Activated naive CD4-positive, alpha-beta T cell treated with Interleukin-2 at 50 U/mL for 16 hours (primary cell): Measurements from ENCODE around the gene VNN1.
"Not testable (repeated sequence)": the region's sequence is repeated elsewhere in the genome, so short reads cannot be mapped to it uniquely, and the experiment has no call there.

Source experiments
- DNase-seq: peaks from one replicate; pipeline ENCODE4 v3.0.0-alpha.2; 2020

The VNN1 gene

GRCh38 chr6:132666118-132666517 lies 47.7 kb downstream of the VNN1 start:
- DNase-seq, result no peak

GRCh38 chr6:132664309-132665034 lies 49.4 kb downstream of the VNN1 start:
- no peak for DNase-seq

GRCh38 chr6:132663661-132664060 lies 50.2 kb downstream of the VNN1 start:
- DNase-seq, result no peak

- no peak for DNase-seq
These were observed 51.9 kb downstream of the VNN1 start for GRCh38 chr6:132661906-132662305.

- no peak for DNase-seq
These were observed 54.8 kb downstream of the VNN1 start, which contains the start of gene TAAR1 for GRCh38 chr6:132659082-132659481. Gene TAAR1 (minus strand): TSS chr6:132659182. CDS start chr6:132646003, 13,179 bp downstream.

- no peak for DNase-seq
These were observed 62.8 kb downstream of the VNN1 start for GRCh38 chr6:132651062-132651461.

GRCh38 chr6:132650429-132650828 lies 63.4 kb downstream of the VNN1 start:
- no peak for DNase-seq

GRCh38 chr6:132648828-132649227 lies 65.0 kb downstream of the VNN1 start:
- no peak for DNase-seq

- DNase-seq, result no peak
These were observed 65.5 kb downstream of the VNN1 start for GRCh38 chr6:132648356-132648755.

- DNase-seq, result no peak
These were observed 70.3 kb downstream of the VNN1 start for GRCh38 chr6:132643547-132643946.

GRCh38 chr6:132637135-132637534 lies 76.7 kb downstream of the VNN1 start:
- not testable (repeated sequence) for DNase-seq

GRCh38 chr6:132635906-132636305 lies 77.9 kb downstream of the VNN1 start:
- not testable (repeated sequence) for DNase-seq

- not testable (repeated sequence) for DNase-seq
These were observed 78.6 kb downstream of the VNN1 start for GRCh38 chr6:132635288-132635687.

GRCh38 chr6:132634796-132635195 lies 79.1 kb downstream of the VNN1 start:
- DNase-seq, result no peak

- no peak for DNase-seq
These were observed 80.5 kb downstream of the VNN1 start for GRCh38 chr6:132633362-132633761.
